Neural cell (in vitro differentiated cells): ENCODE measurements around the gene BTBD9. TPM values are rescaled to one million over a fixed set of nuclear protein-coding genes. Genes with fewer than 3 reads are reported as not detected.

Experiments
- H2AFZ ChIP-seq: fragments of 200-600, 300-800 bp; sonication (generic), shearing (Covaris generic); 2 replicates; pipeline ENCODE4 v1.6.0; 2014; ENCODE audit warnings: low read depth, mild to moderate bottlenecking, antibody characterized with exemption, low read length, moderate library complexity
- H3F3A ChIP-seq: fragments of 200-600 bp; shearing (Covaris generic); 2 replicates; pipeline ENCODE4 v1.6.1; 2016; ENCODE audit warnings: mild to moderate bottlenecking, moderate library complexity, mixed read lengths, antibody characterized with exemption, low read length; ENCODE audit not compliant: insufficient read depth, poor library complexity, severe bottlenecking
- H3K27ac ChIP-seq: fragments of 200-600, 300-800 bp; sonication (generic), shearing (Covaris generic); 2 replicates; pipeline ENCODE4 v1.5.1; 2014; ENCODE audit warnings: mild to moderate bottlenecking, low read length, moderate library complexity
- H3K27me3 ChIP-seq: fragments of 300-800, 200-600 bp; sonication (generic), shearing (Covaris generic); 2 replicates; pipeline ENCODE4 v1.6.0; 2014; ENCODE audit warnings: mild to moderate bottlenecking, low read depth, low read length, moderate library complexity; ENCODE audit not compliant: insufficient read depth
- H3K36me3 ChIP-seq: fragments of 300-800, 200-600 bp; sonication (generic), shearing (Covaris generic); 2 replicates; pipeline ENCODE4 v1.5.1; 2014; ENCODE audit warnings: mild to moderate bottlenecking, antibody characterized with exemption, low read length, moderate library complexity; ENCODE audit not compliant: insufficient read depth
- H3K4me2 ChIP-seq: fragments of 300-800, 200-600 bp; sonication (generic), shearing (Covaris generic); 2 replicates; pipeline ENCODE4 v1.6.0; 2014; ENCODE audit warnings: mild to moderate bottlenecking, low read length
- H3K4me3 ChIP-seq: fragments of 300-800, 200-600 bp; sonication (generic), shearing (Covaris generic); 2 replicates; pipeline ENCODE4 v1.5.1; 2014; ENCODE audit warnings: mild to moderate bottlenecking, low read length, moderate library complexity
- H3K79me2 ChIP-seq: fragments of 200-600 bp; shearing (Covaris generic); replicated peaks from 2 replicates; pipeline ENCODE4 v1.6.0; 2014; ENCODE audit warnings: mild to moderate bottlenecking, low read length, moderate library complexity; ENCODE audit not compliant: insufficient read depth
- H3K9ac ChIP-seq: fragments of 300-800, 200-600 bp; sonication (generic), shearing (Covaris generic); 2 replicates; pipeline ENCODE4 v1.6.1; 2016; ENCODE audit warnings: mild to moderate bottlenecking, low read length, mixed read lengths
- H3K9me2 ChIP-seq: fragments of 200-600 bp; shearing (Covaris generic); 2 replicates; pipeline ENCODE4 v1.6.1; 2016; ENCODE audit warnings: mild to moderate bottlenecking, low read length, mixed read lengths; ENCODE audit not compliant: insufficient read depth
- H3K9me3 ChIP-seq: fragments of 200-600, 300-800 bp; sonication (generic), shearing (Covaris generic); 2 replicates; pipeline ENCODE4 v1.6.1; 2016; ENCODE audit warnings: mild to moderate bottlenecking, mixed run types, low read length, moderate library complexity, mixed read lengths
- H4K20me1 ChIP-seq: fragments of 200-600 bp; shearing (Covaris generic); 2 replicates; pipeline ENCODE4 v1.6.1; 2016; ENCODE audit warnings: mild to moderate bottlenecking, mixed run types; ENCODE audit not compliant: insufficient read depth
- EP300 ChIP-seq: fragments of 450-650 bp; conservative IDR thresholded peaks from 2 replicates; pipeline ENCODE4 v1.6.1; 2014; ENCODE audit warnings: antibody characterized with exemption, mild to moderate bottlenecking, moderate library complexity; ENCODE audit not compliant: poor library complexity, severe bottlenecking
- EZH2 ChIP-seq: fragments of 200-600, 300-800 bp; shearing (Covaris generic), sonication (generic); IDR thresholded peaks from 2 replicates; pipeline ENCODE4 v1.6.1; 2014; ENCODE audit warnings: antibody characterized with exemption, low read length, borderline replicate concordance, mild to moderate bottlenecking; ENCODE audit not compliant: insufficient read depth, poor library complexity, severe bottlenecking
- MXI1 ChIP-seq: fragments of 450-650 bp; conservative IDR thresholded peaks from 2 replicates; pipeline ENCODE4 v1.6.1; 2014; ENCODE audit warnings: antibody characterized with exemption, mild to moderate bottlenecking; ENCODE audit not compliant: poor library complexity, severe bottlenecking
- POLR2AphosphoS5 ChIP-seq: IDR thresholded peaks from 2 replicates; pipeline ENCODE4 v1.6.1; 2012
- RAD21 ChIP-seq: fragments of 450-650 bp; conservative IDR thresholded peaks from 2 replicates; pipeline ENCODE4 v1.6.1; 2014; ENCODE audit warnings: antibody characterized with exemption, mild to moderate bottlenecking, moderate library complexity
- SMC3 ChIP-seq: fragments of 450-650 bp; conservative IDR thresholded peaks from 2 replicates; pipeline ENCODE4 v1.6.1; 2014; ENCODE audit warnings: antibody characterized with exemption, mild to moderate bottlenecking, moderate library complexity; ENCODE audit not compliant: poor library complexity
- TAF1 ChIP-seq: IDR thresholded peaks from 2 replicates; pipeline ENCODE4 v1.6.1; 2012; ENCODE audit warnings: low read depth
- polyA plus RNA-seq: library from polyadenylated mRNA; depleted of rRNA; stranded (reverse); fragments of >200 nt; gene quantifications from 2 replicates; pipeline ENCODE4 v1.2.3, GENCODE V29; 2014
- TF ChIP-seq, protein P1 (sequence below): IDR thresholded peaks from 2 replicates; pipeline ENCODE4 v1.6.1; 2012; ENCODE audit warnings: borderline replicate concordance
- TF ChIP-seq, protein P2 (sequence below): fragments of 450-650 bp; IDR thresholded peaks from 2 replicates; pipeline ENCODE4 v1.5.1; 2014; ENCODE audit warnings: antibody characterized with exemption, mild to moderate bottlenecking, moderate library complexity; ENCODE audit not compliant: poor library complexity, severe bottlenecking

Gene BTBD9
- polyA plus RNA-seq, 1 donor from 2014 or later: 6.2 TPM

DNA sequence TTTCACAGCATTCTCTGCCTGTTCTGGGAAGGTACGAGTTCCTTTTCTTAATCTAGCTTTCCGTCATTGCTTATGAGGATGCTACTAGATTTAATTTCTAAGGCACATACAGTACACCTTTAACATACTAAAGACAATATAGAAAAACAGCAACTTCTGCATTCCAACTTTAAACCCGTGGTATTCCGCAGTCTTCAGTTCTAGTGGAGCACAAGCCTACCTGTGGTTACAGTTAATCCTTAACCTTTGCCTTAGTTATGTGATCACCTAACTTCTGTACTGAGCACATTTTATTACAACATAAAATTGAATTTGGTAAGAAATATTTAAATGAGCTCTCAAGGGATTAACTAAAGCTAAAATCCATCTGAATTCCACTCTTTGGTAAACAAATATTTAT lies 289.5 kb downstream of the BTBD9 start:
- H3F3A ChIP-seq: no peaks in the 10 kb centered on the region

DNA sequence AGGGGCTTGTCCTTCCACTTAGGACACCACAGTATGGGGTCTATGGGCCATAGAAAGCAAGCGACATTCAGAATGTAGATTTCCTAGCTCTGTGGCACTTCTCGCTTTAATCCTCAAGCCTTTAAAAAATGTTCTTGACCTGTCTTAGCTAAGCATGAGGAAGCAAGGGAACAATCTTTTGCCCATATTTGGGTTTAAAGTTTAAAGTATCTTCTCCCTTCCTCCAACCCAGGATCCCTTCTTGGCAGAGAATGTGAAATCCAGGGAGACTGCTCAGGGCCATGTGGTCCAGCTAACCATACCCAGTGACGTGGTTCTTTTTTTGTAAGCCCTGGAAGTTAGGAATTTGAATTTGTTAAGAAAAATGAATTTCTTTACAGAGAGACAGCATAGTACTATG lies 289.9 kb downstream of the BTBD9 start:
- Histone ChIP-seq H3K4me3 (no peak overlapping the region), H3K79me2 (no peaks in the 10 kb centered on the region), H3K9ac (no peak overlapping the region), H3K27me3 (no peaks in the 10 kb centered on the region), H2AFZ (no peak overlapping the region), H3F3A (no peaks in the 10 kb centered on the region), H3K36me3 (no peaks in the 10 kb centered on the region), H4K20me1 (no peaks in the 10 kb centered on the region), H3K4me2 (no peak overlapping the region), H3K27ac (no peak overlapping the region), H3K9me2 (no peaks in the 10 kb centered on the region), H3K9me3 (no peaks in the 10 kb centered on the region)
- TF ChIP-seq TAF1: no peak
- TF ChIP-seq EZH2: no peak
- no peak for TF ChIP-seq EP300
- TF ChIP-seq, protein P1, sequence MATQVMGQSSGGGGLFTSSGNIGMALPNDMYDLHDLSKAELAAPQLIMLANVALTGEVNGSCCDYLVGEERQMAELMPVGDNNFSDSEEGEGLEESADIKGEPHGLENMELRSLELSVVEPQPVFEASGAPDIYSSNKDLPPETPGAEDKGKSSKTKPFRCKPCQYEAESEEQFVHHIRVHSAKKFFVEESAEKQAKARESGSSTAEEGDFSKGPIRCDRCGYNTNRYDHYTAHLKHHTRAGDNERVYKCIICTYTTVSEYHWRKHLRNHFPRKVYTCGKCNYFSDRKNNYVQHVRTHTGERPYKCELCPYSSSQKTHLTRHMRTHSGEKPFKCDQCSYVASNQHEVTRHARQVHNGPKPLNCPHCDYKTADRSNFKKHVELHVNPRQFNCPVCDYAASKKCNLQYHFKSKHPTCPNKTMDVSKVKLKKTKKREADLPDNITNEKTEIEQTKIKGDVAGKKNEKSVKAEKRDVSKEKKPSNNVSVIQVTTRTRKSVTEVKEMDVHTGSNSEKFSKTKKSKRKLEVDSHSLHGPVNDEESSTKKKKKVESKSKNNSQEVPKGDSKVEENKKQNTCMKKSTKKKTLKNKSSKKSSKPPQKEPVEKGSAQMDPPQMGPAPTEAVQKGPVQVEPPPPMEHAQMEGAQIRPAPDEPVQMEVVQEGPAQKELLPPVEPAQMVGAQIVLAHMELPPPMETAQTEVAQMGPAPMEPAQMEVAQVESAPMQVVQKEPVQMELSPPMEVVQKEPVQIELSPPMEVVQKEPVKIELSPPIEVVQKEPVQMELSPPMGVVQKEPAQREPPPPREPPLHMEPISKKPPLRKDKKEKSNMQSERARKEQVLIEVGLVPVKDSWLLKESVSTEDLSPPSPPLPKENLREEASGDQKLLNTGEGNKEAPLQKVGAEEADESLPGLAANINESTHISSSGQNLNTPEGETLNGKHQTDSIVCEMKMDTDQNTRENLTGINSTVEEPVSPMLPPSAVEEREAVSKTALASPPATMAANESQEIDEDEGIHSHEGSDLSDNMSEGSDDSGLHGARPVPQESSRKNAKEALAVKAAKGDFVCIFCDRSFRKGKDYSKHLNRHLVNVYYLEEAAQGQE: no peak
- no peak for TF ChIP-seq MXI1
- TF ChIP-seq, protein P2, sequence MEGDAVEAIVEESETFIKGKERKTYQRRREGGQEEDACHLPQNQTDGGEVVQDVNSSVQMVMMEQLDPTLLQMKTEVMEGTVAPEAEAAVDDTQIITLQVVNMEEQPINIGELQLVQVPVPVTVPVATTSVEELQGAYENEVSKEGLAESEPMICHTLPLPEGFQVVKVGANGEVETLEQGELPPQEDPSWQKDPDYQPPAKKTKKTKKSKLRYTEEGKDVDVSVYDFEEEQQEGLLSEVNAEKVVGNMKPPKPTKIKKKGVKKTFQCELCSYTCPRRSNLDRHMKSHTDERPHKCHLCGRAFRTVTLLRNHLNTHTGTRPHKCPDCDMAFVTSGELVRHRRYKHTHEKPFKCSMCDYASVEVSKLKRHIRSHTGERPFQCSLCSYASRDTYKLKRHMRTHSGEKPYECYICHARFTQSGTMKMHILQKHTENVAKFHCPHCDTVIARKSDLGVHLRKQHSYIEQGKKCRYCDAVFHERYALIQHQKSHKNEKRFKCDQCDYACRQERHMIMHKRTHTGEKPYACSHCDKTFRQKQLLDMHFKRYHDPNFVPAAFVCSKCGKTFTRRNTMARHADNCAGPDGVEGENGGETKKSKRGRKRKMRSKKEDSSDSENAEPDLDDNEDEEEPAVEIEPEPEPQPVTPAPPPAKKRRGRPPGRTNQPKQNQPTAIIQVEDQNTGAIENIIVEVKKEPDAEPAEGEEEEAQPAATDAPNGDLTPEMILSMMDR: no peak
- TF ChIP-seq RAD21: no peak

More for the DNA sequence above, 289.5 kb downstream of the BTBD9 start:
- no peak overlapping the region for H3K27ac ChIP-seq
- H3K9me3 ChIP-seq: no peaks in the 10 kb centered on the region
- H3K9ac ChIP-seq: no peak overlapping the region
- no peaks in the 10 kb centered on the region for H3K27me3 ChIP-seq
- no peaks in the 10 kb centered on the region for H4K20me1 ChIP-seq
- no peak overlapping the region for H2AFZ ChIP-seq
- no peaks in the 10 kb centered on the region for H3K9me2 ChIP-seq
- no peak overlapping the region for H3K4me3 ChIP-seq
- TF ChIP-seq TAF1 (no peak), POLR2AphosphoS5 (no peak), EZH2 (no peak), SMC3 (no peak), MXI1 (no peak), RAD21 (no peak), EP300 (no peak)
- TF ChIP-seq, protein P1: no peak
- TF ChIP-seq, protein P2: no peak
- no peak overlapping the region for H3K4me2 ChIP-seq
- H3K79me2 ChIP-seq: no peaks in the 10 kb centered on the region
- no peaks in the 10 kb centered on the region for H3K36me3 ChIP-seq
